Skin epidermis (tissue), 12 donors: ENCODE measurements around the gene OR5K2.

Experiments used
- H3K27ac ChIP-seq, 21 experiments: fragments of 200-600 bp; sonication (generic) in 11 of 21; one replicate each; pipeline ENCODE4 v1.5.0; 2020; ENCODE audit warnings: mild to moderate bottlenecking in 3 of 21, inconsistent platforms in 2 of 21, moderate library complexity in 2 of 21
- H3K4me3 ChIP-seq, 7 experiments: fragments of 200-600 bp; sonication (generic) in 2 of 7; one replicate each; pipeline ENCODE4 v1.5.0; 2020; ENCODE audit warnings: inconsistent platforms in 2 of 7, mild to moderate bottlenecking in 2 of 7, moderate library complexity in 1 of 7

Gene OR5K2

DNA sequence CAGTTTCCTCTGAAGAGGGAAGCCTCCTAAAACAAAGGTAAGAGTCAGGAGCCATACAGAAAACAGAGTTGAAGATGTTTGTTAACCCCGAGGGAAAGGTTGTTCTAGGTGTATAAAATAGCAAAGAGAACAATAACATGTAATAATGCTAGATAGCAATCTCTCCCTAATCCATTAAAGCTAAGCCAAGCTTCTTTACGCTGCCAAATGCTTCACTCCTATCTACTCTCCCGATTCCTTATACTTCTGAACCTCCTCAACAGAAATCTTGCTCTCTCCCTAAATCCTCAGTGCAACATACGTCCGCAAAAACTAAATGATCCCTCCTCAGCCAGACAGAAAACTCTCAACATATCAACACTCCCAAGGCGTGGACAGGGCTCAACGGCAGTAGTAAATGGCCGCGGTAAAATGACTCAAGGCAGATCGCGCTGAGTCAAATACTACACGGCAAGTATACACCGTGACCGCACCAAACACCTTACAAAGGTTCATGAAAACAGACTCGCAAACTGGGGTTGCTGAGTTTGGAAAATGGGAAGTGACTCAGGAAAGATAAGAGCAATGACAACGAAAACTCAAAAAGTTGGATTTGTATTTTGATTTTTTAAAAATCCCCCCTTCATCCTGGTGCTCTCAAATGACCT is 24.5 kb downstream of the OR5K2 start:
- peak overlapping the region; percentile 67 to 99 (median 85) for H3K4me3 ChIP-seq

DNA sequence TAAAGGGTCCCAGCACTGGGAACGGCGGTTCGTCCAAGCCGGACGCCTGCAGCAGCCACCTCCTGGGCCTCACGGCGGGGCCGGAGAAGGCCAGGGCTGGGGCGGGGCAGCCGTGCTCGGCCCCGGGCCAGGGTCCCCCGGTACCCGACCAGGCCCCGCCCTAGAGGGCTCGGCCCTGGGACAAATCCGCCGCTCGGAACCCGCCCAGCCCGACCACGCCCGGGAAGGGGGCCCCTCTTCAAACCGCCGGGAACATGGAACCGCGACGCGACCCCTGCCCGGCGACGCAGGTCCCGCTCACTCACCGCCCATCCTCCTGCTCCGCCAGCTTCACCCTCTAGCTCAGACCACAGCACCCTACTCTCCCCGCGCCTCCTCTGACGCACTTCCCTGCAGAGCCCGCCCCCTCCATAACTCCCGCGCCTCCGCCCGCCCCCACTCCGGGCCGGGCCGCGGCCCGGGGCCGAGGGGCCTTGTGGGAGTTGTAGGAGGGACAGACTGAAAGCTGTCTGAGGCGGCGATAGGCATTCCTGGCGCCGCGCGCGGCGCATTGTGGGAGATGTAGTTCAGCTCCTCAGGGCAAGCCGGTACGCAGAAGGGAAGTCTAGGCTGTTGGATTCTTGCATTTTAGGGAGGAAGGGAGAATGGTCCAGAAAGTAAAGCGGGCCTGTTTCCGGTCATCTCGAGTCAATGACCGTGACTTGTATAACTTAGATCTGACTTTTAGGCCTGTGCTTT is 25.2 kb downstream of the OR5K2 start, which contains the start of gene CLDND1:
CLDND1 (minus strand) TSS at position 359 of the 738 bp plus-strand sequence. CDS start 1,478 bp downstream, outside the sequence.
- H3K4me3 ChIP-seq: peak within 1 kb of the TSS; percentile 67 to 99 (median 85)
- H3K27ac ChIP-seq: peak within 1 kb of the TSS; percentile 76 to 99 (median 96)

More for the DNA sequence above, 24.5 kb downstream of the OR5K2 start:
- peak overlapping the region; percentile 76 to 99 (median 96) for H3K27ac ChIP-seq

DNA sequence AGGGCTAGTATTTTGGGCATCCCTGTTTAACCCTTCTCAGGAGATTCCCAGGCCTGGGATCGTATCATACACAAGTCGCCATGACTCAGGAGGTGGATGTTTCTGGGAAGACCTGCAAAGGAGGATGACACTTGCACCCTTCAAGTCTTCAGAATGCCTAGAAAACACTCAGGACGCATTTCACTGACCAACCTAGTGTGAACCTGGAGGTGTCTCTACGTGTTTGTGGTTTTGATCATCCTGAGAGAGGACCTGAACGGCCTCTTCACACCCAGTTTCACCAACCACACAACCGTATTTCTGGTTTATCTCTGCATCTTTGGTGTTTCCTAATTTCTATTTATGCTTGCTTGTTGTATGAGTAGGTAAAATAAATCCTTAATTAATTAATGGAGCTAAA is 28.0 kb downstream of the OR5K2 start:
- H3K4me3 ChIP-seq: no peak overlapping the region

DNA sequence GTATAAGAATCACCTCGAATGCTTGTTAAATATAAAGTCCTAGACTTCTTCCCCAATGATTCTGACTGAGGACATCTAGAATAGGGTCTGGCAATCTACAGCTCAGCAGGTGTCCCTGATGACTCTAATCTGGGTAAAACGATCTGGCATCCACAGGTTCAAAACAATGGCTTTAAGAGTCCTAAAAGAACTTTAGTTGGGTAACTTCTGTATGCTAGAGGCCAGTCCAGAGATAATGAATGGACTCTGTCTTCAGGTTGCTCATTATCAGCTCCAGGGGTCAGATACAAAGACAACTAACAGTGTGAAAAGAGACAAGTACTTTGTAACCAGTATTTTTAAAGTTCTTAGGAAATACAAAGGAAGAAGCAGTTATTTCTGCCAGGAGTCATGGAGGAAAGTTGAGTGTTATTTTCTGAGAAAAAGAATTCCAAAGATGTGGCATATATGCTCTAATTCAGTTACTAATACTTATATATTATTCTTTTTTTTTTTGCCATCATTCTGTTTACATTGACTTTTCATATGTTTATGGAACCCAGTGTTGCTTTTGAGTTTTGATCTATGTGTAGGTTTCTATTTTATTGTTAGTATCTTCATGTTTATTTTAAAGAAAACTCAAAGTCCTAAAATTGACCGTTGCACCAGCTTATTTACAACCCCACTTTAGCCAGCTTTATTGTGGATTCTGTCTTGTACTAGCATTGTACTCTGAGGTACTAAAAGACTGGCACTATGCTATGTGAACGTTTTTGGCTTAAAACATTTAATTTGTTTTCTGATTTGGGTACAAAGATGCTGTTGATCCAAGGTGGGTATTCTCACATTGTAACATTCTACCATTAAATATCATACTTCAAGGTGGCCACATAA is 31.2 kb downstream of the OR5K2 start:
- Histone ChIP-seq H3K27ac (no peak overlapping the region), H3K4me3 (no peak overlapping the region)

More for the DNA sequence above, 28.0 kb downstream of the OR5K2 start:
- H3K27ac ChIP-seq: no peak overlapping the region

- H3K4me3 ChIP-seq: no peak overlapping the region
- no peak overlapping the region for H3K27ac ChIP-seq
Measured at GRCh38 chr3:98529856-98530459, 32.5 kb downstream of the OR5K2 start.

- no peak overlapping the region for H3K4me3 ChIP-seq
- no peak overlapping the region for H3K27ac ChIP-seq
Measured at GRCh38 chr3:98530676-98531075, 33.2 kb downstream of the OR5K2 start.

DNA sequence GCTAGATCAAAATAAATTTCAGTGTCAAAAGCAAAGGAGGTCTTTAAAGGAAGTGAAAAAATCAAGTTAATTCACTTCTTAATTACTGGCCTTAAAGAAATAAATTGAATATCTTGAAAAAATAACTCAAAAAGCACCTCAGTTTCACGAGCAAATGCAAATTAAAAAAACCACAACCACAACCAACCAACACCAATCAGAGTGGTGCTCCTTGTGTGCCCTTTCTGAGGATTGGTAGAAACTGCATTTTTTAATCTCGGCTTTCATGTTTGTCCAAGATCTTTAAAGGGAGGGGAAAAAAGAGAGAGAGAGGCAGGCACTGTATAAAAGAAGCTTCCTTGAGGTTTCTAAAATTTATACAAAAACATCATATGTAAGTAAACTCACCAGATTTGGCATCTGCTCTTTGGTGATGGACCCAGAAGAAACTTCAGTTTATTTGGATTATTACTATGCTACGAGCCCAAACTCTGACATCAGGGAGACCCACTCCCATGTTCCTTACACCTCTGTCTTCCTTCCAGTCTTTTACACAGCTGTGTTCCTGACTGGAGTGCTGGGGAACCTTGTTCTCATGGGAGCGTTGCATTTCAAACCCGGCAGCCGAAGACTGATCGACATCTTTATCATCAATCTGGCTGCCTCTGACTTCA is 34.3 kb downstream of the OR5K2 start, which contains the start of gene GPR15:
GPR15 (plus strand) TSS at position 357 of the 653 bp plus-strand sequence; CDS start at position 413, 56 bp downstream.
- Histone ChIP-seq H3K27ac (peak within 1 kb of the TSS in 1 of 21 experiments; percentile 80), H3K4me3 (peak within 1 kb of the TSS in 1 of 7 experiments; percentile 7)

- H3K4me3 ChIP-seq: peak overlapping the region in 1 of 7 experiments; percentile 7
- peak overlapping the region in 1 of 21 experiments; percentile 80 for H3K27ac ChIP-seq
Measured at GRCh38 chr3:98532275-98532637, 34.8 kb downstream of the OR5K2 start.

- peak overlapping the region in 1 of 21 experiments; percentile 80 for H3K27ac ChIP-seq
- peak overlapping the region in 1 of 7 experiments; percentile 7 for H3K4me3 ChIP-seq
Measured at GRCh38 chr3:98532709-98533571, 35.5 kb downstream of the OR5K2 start.

DNA sequence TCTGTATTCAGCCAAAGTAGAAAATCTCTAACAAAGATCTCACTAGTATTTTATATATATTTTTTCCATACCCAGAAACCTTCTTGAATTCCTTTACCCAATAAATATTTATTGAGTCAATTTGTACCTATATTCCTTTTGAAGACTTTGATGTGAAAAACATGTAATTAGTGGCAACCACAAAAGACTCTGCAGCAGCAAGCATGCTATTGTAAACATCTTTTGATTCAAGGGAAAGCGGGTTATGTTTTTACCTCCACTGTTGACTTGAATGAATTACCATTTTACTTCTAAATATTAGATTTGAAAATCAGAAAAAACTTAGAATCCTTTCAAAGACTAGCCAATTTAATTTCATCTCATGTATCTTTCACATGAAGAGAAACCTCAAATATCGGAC is 36.7 kb downstream of the OR5K2 start:
- Histone ChIP-seq H3K27ac (peak overlapping the region in 2 of 21 experiments; percentile 26 to 80), H3K4me3 (no peak overlapping the region)

DNA sequence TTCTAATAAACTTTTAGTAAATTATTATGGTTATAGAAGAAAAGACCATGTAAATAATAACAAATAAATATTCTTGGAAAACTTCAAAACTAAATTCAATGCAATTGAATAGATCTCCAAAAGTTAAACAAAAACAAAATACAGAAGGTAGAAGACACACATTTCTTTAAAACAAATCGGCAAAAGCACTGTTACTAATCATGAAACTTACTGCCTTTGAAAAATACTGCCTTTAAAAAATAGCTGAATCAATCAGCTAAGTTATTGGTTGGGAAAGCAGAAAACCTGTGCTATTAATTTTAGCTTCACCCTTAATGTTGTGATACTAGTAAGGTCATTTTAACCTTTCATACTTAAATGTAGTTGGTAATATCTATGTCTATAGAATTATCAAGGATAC is 37.3 kb downstream of the OR5K2 start:
- Histone ChIP-seq H3K4me3 (no peak overlapping the region), H3K27ac (peak overlapping the region in 1 of 21 experiments; percentile 80)

- Histone ChIP-seq H3K27ac (peak overlapping the region in 1 of 21 experiments; percentile 73), H3K4me3 (no peak overlapping the region)
Measured at GRCh38 chr3:98536456-98537017, 39.1 kb downstream of the OR5K2 start.

- Histone ChIP-seq H3K27ac (peak overlapping the region in 2 of 21 experiments; percentile 53 to 81), H3K4me3 (no peak overlapping the region)
Measured at GRCh38 chr3:98540346-98540745, 42.9 kb downstream of the OR5K2 start.

DNA sequence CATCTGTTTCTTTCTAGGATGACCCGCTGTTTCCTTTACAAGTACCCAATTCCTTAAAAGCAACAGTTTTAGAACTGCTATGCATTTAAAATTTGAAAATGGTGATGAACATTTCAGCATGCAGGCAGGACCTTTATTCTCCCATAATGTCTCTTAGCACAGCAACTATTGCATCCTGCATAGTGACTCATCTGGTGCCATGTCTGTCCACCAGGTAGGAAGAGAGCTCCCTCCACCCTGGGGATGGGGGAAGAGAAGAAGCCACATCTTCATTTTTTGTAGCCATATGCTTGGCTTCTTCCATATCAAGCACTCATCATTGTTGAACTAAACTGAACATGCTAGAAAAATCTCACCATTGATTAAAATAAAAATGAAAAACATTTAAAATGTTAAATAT is 44.2 kb downstream of the OR5K2 start:
- H3K27ac ChIP-seq: peak overlapping the region in 1 of 21 experiments; percentile 81
- H3K4me3 ChIP-seq: no peak overlapping the region

DNA sequence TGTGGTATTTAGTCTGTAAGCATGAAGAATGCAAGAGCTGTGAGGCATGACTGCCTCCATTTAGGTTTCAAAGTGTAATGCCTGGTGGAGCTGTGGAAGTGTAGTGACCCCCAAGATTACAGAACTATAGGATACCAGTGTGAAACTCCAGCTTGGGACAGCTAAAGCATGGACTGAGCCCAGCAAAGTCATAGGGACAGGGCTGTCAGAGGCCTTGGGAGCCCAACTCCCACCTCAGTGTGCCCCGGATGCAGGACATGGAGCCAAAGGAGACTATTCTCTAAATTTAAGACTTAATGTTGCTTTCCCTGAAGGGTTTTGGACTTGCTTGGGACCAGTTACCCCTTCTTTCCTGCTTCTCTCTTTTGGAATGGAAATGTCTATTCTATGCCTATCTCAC is 45.1 kb downstream of the OR5K2 start:
- no peak overlapping the region for H3K27ac ChIP-seq
- H3K4me3 ChIP-seq: no peak overlapping the region

DNA sequence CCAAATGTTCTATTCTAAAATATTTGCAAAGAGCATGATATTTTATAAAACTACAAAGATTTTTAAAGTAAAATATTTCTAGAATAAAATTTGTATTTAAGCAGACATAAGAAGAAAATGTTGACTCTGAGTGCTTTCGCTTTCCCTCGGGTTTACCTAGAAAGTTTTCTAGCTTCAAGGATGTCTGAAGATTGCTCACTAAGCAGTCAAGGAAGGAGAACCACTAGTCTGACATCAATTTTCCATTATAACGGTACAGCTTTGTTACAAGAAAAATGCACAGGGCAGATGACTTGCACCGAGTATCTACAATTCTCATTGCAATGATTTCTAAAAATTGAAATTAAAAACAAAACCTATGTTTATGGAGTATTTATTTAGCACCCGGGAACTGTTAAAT is 48.5 kb downstream of the OR5K2 start:
- no peak overlapping the region for H3K4me3 ChIP-seq
- H3K27ac ChIP-seq: peak overlapping the region in 1 of 21 experiments; percentile 63
